ENCODE data around the gene RNLS.

DNA sequence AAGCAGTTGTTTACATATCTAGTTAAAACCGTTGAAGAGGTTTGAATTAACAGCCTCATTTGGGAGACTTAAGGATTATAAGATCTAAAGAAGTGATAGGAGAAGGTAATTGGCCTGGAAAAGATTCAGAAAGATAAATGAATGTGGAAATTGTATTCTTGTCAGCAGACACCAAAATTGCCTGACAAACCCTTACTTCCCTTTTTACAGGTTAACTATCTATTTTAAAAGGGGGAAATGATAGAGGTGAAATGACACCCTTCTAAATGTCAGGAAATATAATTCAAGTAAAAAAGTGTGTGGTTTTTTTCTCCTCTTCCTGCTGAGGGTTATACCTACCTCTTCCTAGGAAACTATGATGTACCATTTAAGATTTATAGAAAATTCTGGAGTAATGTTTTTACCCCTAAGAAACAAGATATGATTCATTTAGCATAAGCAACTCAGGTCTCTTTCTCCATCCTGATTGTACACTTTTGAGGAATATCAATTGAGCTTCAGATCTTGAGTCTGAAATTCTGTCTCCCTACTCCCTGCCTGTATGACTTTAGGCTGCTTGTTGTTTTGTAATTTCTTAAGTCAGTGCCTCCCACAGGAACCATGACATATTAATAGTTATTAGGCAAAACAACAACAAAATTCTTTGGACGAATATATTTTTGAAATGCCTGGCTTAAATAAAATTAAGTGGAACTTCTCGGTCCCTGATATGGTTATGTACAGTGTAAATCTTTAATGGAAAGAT lies 250.4 kb downstream of the RNLS start:
- TF ChIP-seq POLR2AphosphoS5 (IDR thresholded peaks at IDR 0.05; ENCODE audit: low read depth, low read length) (no peak), CEBPB (IDR thresholded peaks at IDR 0.05; ENCODE audit: low read depth) (no peak), EZH2 (IDR thresholded peaks at IDR 0.05) (no peak), POLR2A (IDR thresholded peaks at IDR 0.05; ENCODE audit: borderline replicate concordance, extremely low read depth, insufficient read depth, insufficient read length) (no peak), SIN3A (IDR thresholded peaks at IDR 0.05; ENCODE audit: low read depth) (no peak), FOSL1 (IDR thresholded peaks at IDR 0.05; ENCODE audit: low read depth) (no peak), YY1 (IDR thresholded peaks at IDR 0.05; ENCODE audit: extremely low read depth, insufficient replicate concordance, low read depth, low read length) (no peak), SRF (IDR thresholded peaks at IDR 0.05; ENCODE audit: low read depth) (no peak), ZNF274 (IDR thresholded peaks at IDR 0.05; ENCODE audit: low read depth, low read length) (no peak), EZH2phosphoT487 (IDR thresholded peaks at IDR 0.05; ENCODE audit: borderline replicate concordance) (no peak), RAD21 (IDR thresholded peaks at IDR 0.05; ENCODE audit: low read depth) (no peak), ZFX (IDR thresholded peaks at IDR 0.05) (no peak)
- TF ChIP-seq, protein P1, sequence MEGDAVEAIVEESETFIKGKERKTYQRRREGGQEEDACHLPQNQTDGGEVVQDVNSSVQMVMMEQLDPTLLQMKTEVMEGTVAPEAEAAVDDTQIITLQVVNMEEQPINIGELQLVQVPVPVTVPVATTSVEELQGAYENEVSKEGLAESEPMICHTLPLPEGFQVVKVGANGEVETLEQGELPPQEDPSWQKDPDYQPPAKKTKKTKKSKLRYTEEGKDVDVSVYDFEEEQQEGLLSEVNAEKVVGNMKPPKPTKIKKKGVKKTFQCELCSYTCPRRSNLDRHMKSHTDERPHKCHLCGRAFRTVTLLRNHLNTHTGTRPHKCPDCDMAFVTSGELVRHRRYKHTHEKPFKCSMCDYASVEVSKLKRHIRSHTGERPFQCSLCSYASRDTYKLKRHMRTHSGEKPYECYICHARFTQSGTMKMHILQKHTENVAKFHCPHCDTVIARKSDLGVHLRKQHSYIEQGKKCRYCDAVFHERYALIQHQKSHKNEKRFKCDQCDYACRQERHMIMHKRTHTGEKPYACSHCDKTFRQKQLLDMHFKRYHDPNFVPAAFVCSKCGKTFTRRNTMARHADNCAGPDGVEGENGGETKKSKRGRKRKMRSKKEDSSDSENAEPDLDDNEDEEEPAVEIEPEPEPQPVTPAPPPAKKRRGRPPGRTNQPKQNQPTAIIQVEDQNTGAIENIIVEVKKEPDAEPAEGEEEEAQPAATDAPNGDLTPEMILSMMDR (IDR thresholded peaks at IDR 0.05 in 2 of 3, conservative IDR thresholded peaks at IDR 0.05 in 1 of 3; ENCODE audit: borderline replicate concordance in 1 of 3, insufficient read depth in 1 of 3, low read depth in 2 of 3, low read length in 2 of 3), result no peak
- TF ChIP-seq, protein P2, sequence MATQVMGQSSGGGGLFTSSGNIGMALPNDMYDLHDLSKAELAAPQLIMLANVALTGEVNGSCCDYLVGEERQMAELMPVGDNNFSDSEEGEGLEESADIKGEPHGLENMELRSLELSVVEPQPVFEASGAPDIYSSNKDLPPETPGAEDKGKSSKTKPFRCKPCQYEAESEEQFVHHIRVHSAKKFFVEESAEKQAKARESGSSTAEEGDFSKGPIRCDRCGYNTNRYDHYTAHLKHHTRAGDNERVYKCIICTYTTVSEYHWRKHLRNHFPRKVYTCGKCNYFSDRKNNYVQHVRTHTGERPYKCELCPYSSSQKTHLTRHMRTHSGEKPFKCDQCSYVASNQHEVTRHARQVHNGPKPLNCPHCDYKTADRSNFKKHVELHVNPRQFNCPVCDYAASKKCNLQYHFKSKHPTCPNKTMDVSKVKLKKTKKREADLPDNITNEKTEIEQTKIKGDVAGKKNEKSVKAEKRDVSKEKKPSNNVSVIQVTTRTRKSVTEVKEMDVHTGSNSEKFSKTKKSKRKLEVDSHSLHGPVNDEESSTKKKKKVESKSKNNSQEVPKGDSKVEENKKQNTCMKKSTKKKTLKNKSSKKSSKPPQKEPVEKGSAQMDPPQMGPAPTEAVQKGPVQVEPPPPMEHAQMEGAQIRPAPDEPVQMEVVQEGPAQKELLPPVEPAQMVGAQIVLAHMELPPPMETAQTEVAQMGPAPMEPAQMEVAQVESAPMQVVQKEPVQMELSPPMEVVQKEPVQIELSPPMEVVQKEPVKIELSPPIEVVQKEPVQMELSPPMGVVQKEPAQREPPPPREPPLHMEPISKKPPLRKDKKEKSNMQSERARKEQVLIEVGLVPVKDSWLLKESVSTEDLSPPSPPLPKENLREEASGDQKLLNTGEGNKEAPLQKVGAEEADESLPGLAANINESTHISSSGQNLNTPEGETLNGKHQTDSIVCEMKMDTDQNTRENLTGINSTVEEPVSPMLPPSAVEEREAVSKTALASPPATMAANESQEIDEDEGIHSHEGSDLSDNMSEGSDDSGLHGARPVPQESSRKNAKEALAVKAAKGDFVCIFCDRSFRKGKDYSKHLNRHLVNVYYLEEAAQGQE (IDR thresholded peaks at IDR 0.05; ENCODE audit: low read depth), result no peak

Data from HCT116 (cell line).